HG03045 (cell line): ENCODE data around the gene LPCAT2.

ENCODE experiments used
- ATAC-seq: cut with Tn5 transposase; IDR thresholded peaks from one replicate; pipeline ENCODE4 v1.9.1; 2021; ENCODE audit warnings: mild to moderate bottlenecking, moderate library complexity; ENCODE audit not compliant: unreplicated experiment

Gene LPCAT2

GRCh38 chr16:55502801-55503366 is 6.0 kb upstream of the LPCAT2 start:
- ATAC-seq, result no peak

GRCh38 chr16:55503726-55504550 is 4.9 kb upstream of the LPCAT2 start:
- no peak for ATAC-seq

- no peak for ATAC-seq
Observed at GRCh38 chr16:55505333-55506015, 3.4 kb upstream of the LPCAT2 start.

- no peak for ATAC-seq
Observed at GRCh38 chr16:55506083-55506482, 2.8 kb upstream of the LPCAT2 start.

- no peak for ATAC-seq
Observed at GRCh38 chr16:55506708-55507107, 2.2 kb upstream of the LPCAT2 start.

- ATAC-seq, result no peak
Observed at GRCh38 chr16:55508271-55508921, 476 bp upstream of the LPCAT2 start.

- no peak for ATAC-seq
Observed at GRCh38 chr16:55510185-55510805, 1.4 kb downstream of the LPCAT2 start.

GRCh38 chr16:55512941-55513340 is 4.1 kb downstream of the LPCAT2 start:
- ATAC-seq, result no peak

GRCh38 chr16:55513616-55514015 is 4.7 kb downstream of the LPCAT2 start:
- no peak for ATAC-seq

- no peak for ATAC-seq
Observed at GRCh38 chr16:55515111-55515510, 6.2 kb downstream of the LPCAT2 start.

- ATAC-seq, result no peak
Observed at GRCh38 chr16:55521792-55522191, 12.9 kb downstream of the LPCAT2 start.

- no peak for ATAC-seq
Observed at GRCh38 chr16:55526441-55526840, 17.6 kb downstream of the LPCAT2 start.

GRCh38 chr16:55527885-55528284 is 19.0 kb downstream of the LPCAT2 start:
- ATAC-seq, result no peak

- ATAC-seq, result no peak
Observed at GRCh38 chr16:55529018-55529417, 20.1 kb downstream of the LPCAT2 start.

GRCh38 chr16:55530316-55530856 is 21.5 kb downstream of the LPCAT2 start:
- ATAC-seq, result no peak

- no peak for ATAC-seq
Observed at GRCh38 chr16:55532227-55532626, 23.4 kb downstream of the LPCAT2 start.

GRCh38 chr16:55534756-55535155 is 25.9 kb downstream of the LPCAT2 start:
- ATAC-seq, result no peak

GRCh38 chr16:55539049-55539448 is 30.2 kb downstream of the LPCAT2 start:
- ATAC-seq, result no peak

GRCh38 chr16:55539488-55539887 is 30.6 kb downstream of the LPCAT2 start:
- ATAC-seq, result no peak

GRCh38 chr16:55540221-55540620 is 31.3 kb downstream of the LPCAT2 start:
- no peak for ATAC-seq
